Measurements from ENCODE around the gene SCOC.
A peak's percentile ranks its signal among the peaks of the same experiment; 100 is the strongest.

SCOC gene

GRCh38 chr4:140368686-140369085, 4.8 kb upstream of the SCOC start:
- H3K4me3 ChIP-seq (ENCODE audit: low read depth, low read length): no peak overlapping the region
- no peak for DNase-seq (ENCODE audit: low read depth)
- TF ChIP-seq CTCF (IDR thresholded peaks at IDR 0.05; ENCODE audit: low read depth, low read length, missing control alignments): no peak

GRCh38 chr4:140372751-140373327, 607 bp upstream of the SCOC start:
- peak; percentile 31 for TF ChIP-seq CTCF (IDR thresholded peaks at IDR 0.05; ENCODE audit: low read depth, low read length, missing control alignments)
- peak overlapping the region; percentile 100 for H3K4me3 ChIP-seq (ENCODE audit: low read depth, low read length)
- DNase-seq (ENCODE audit: low read depth): peak; percentile 51

GRCh38 chr4:140374130-140374477, 658 bp downstream of the SCOC start:
- TF ChIP-seq CTCF (IDR thresholded peaks at IDR 0.05; ENCODE audit: low read depth, low read length, missing control alignments): no peak
- H3K4me3 ChIP-seq (ENCODE audit: low read depth, low read length): peak overlapping the region; percentile 100
- no peak for DNase-seq (ENCODE audit: low read depth)

GRCh38 chr4:140382732-140383131, 9.3 kb downstream of the SCOC start:
- no peak for TF ChIP-seq CTCF (IDR thresholded peaks at IDR 0.05; ENCODE audit: low read depth, low read length, missing control alignments)
- DNase-seq (ENCODE audit: low read depth): no peak
- H3K4me3 ChIP-seq (ENCODE audit: low read depth, low read length): no peak overlapping the region

- no peak for DNase-seq (ENCODE audit: low read depth)
- no peak for TF ChIP-seq CTCF (IDR thresholded peaks at IDR 0.05; ENCODE audit: low read depth, low read length, missing control alignments)
- H3K4me3 ChIP-seq (ENCODE audit: low read depth, low read length): no peak overlapping the region
Observed at GRCh38 chr4:140388015-140388414, 14.6 kb downstream of the SCOC start.

- H3K4me3 ChIP-seq (ENCODE audit: low read depth, low read length): no peak overlapping the region
- no peak for TF ChIP-seq CTCF (IDR thresholded peaks at IDR 0.05; ENCODE audit: low read depth, low read length, missing control alignments)
- DNase-seq (ENCODE audit: low read depth): no peak
Observed at GRCh38 chr4:140395668-140396067, 22.2 kb downstream of the SCOC start.

- DNase-seq (ENCODE audit: low read depth): no peak
- no peak overlapping the region for H3K4me3 ChIP-seq (ENCODE audit: low read depth, low read length)
- TF ChIP-seq CTCF (IDR thresholded peaks at IDR 0.05; ENCODE audit: low read depth, low read length, missing control alignments): no peak
Observed at GRCh38 chr4:140400111-140400510, 26.7 kb downstream of the SCOC start.
